HepG2 (cell line): ENCODE data around the gene NECTIN2. TPM values are rescaled to one million over a fixed set of nuclear protein-coding genes. Genes with fewer than 3 reads are reported as not detected.

Experiments
- FOXK2 ChIP-seq: fragments of 450-650 bp; IDR thresholded peaks from 2 replicates; pipeline ENCODE4 v1.6.1; 2016
- GLMP ChIP-seq: sonication (generic); formaldehyde crosslinking; IDR thresholded peaks from 2 replicates; pipeline ENCODE4 v1.9.0; 2021; ENCODE audit warnings: missing genetic modification reagents, mild to moderate bottlenecking, borderline replicate concordance
- MXI1 ChIP-seq: IDR thresholded peaks from 3 replicates; pipeline ENCODE4 v1.6.1; 2012; ENCODE audit warnings: low read depth, low read length, inconsistent platforms, borderline replicate concordance
- NFE2 ChIP-seq: sonication (generic); formaldehyde crosslinking; IDR thresholded peaks from 2 replicates; pipeline ENCODE4 v1.4.0; 2020; ENCODE audit warnings: missing genetic modification reagents
- NFKBIZ ChIP-seq: IDR thresholded peaks from 2 replicates; pipeline ENCODE4 v1.6.1; 2018; ENCODE audit warnings: missing genetic modification reagents, missing compliant biosample characterization
- NR2F2 ChIP-seq: IDR thresholded peaks from 2 replicates; pipeline ENCODE4 v1.6.1; 2012; ENCODE audit warnings: low read depth, inconsistent platforms, borderline replicate concordance
- SALL1 ChIP-seq: sonication (generic); formaldehyde crosslinking; IDR thresholded peaks from 2 replicates; pipeline ENCODE4 v1.8.0; 2022; ENCODE audit warnings: mild to moderate bottlenecking, missing genetic modification reagents
- TIGD3 ChIP-seq: sonication (generic); formaldehyde crosslinking; IDR thresholded peaks from 2 replicates; pipeline ENCODE4 v1.5.1; 2020; ENCODE audit warnings: mild to moderate bottlenecking, missing genetic modification reagents, borderline replicate concordance
- YY1 ChIP-seq: IDR thresholded peaks from 2 replicates; pipeline ENCODE4 v1.6.1; 2011; ENCODE audit warnings: low read length, low read depth, moderate library complexity, mild to moderate bottlenecking; ENCODE audit not compliant: insufficient read depth, insufficient replicate concordance
- ZBTB42 ChIP-seq: sonication (generic); formaldehyde crosslinking; IDR thresholded peaks from 2 replicates; pipeline ENCODE4 v1.5.0; 2020; ENCODE audit warnings: mild to moderate bottlenecking, missing genetic modification reagents
- ZFX ChIP-seq: sonication (generic); formaldehyde crosslinking; IDR thresholded peaks from 2 replicates; pipeline ENCODE4 v1.4.0; 2020; ENCODE audit warnings: mild to moderate bottlenecking, low read depth, missing genetic modification reagents, moderate library complexity
- ZFYVE20 ChIP-seq: sonication (generic); formaldehyde crosslinking; IDR thresholded peaks from 2 replicates; pipeline ENCODE4 v1.8.0; 2023; ENCODE audit warnings: low read depth, mild to moderate bottlenecking, moderate library complexity, missing genetic modification reagents, borderline replicate concordance
- ZNF124 ChIP-seq: sonication (generic); formaldehyde crosslinking; IDR thresholded peaks from 2 replicates; pipeline ENCODE4 v1.4.0; 2020; ENCODE audit warnings: missing genetic modification reagents
- ZNF205 ChIP-seq: IDR thresholded peaks from 2 replicates; pipeline ENCODE4 v1.6.1; 2018; ENCODE audit warnings: missing biosample characterization, missing genetic modification reagents
- ZNF441 ChIP-seq: sonication (generic); formaldehyde crosslinking; IDR thresholded peaks from 2 replicates; pipeline ENCODE4 v1.7.0; 2021; ENCODE audit warnings: missing genetic modification reagents, borderline replicate concordance
- ZNF484 ChIP-seq: sonication (generic); formaldehyde crosslinking; IDR thresholded peaks from 2 replicates; pipeline ENCODE4 v1.5.1; 2020; ENCODE audit warnings: mild to moderate bottlenecking, low read depth, missing genetic modification reagents, borderline replicate concordance
- ZNF614 ChIP-seq: IDR thresholded peaks from 2 replicates; pipeline ENCODE4 v1.6.1; 2018; ENCODE audit warnings: missing biosample characterization, missing genetic modification reagents, inconsistent platforms, borderline replicate concordance
- ZNF83 ChIP-seq: sonication (generic); formaldehyde crosslinking; IDR thresholded peaks from 2 replicates; pipeline ENCODE4 v1.4.0; 2020; ENCODE audit warnings: missing genetic modification reagents, mild to moderate bottlenecking, borderline replicate concordance
- polyA plus RNA-seq, 8 experiments: library from polyadenylated mRNA; depleted of rRNA in 3 of 8; stranded (reverse) in 7 of 8; unstranded in 1 of 8; fragments of >200 nt; fragmentation: Illumina TruSeq in 4 of 8; extraction: Trizol in 4 of 8; gene quantifications; 2 replicates each; pipeline versions ENCODE4 v1.2.1 to v1.2.3, GENCODE V29; 2011 to 2016; ENCODE audit warnings: low read depth in 4 of 8, missing spikeins in 1 of 8, mixed read lengths in 1 of 8; ENCODE audit not compliant: insufficient read depth in 1 of 8
- total RNA-seq, 5 experiments: library from RNA; depleted of rRNA; stranded (reverse); fragments of >200 nt; fragmentation: Illumina TruSeq; extraction: Trizol; gene quantifications; 2 replicates each; pipeline ENCODE4 v1.2.3, GENCODE V29; 2016; ENCODE audit warnings: low read depth in 1 of 5
- TF ChIP-seq, protein P1 (sequence below): IDR thresholded peaks from 2 replicates; pipeline ENCODE4 v1.6.1; 2012; ENCODE audit warnings: low read depth, low read length, improper control_type of control experiment
- TF ChIP-seq, protein P2 (sequence below): IDR thresholded peaks from 2 replicates; pipeline ENCODE4 v1.6.1; 2016; ENCODE audit warnings: missing genetic modification reagents, missing compliant biosample characterization
- TF ChIP-seq, protein P3 (sequence below): sonication (generic); formaldehyde crosslinking; IDR thresholded peaks from 2 replicates; pipeline ENCODE4 v1.4.0; 2020; ENCODE audit warnings: missing genetic modification reagents, borderline replicate concordance

Gene NECTIN2
- total and polyA plus RNA-seq, 2 of the 13 experiments (the other 11 are each of a cell fraction or from before 2014, with no cell fraction given): 75.4 to 114 TPM

DNA sequence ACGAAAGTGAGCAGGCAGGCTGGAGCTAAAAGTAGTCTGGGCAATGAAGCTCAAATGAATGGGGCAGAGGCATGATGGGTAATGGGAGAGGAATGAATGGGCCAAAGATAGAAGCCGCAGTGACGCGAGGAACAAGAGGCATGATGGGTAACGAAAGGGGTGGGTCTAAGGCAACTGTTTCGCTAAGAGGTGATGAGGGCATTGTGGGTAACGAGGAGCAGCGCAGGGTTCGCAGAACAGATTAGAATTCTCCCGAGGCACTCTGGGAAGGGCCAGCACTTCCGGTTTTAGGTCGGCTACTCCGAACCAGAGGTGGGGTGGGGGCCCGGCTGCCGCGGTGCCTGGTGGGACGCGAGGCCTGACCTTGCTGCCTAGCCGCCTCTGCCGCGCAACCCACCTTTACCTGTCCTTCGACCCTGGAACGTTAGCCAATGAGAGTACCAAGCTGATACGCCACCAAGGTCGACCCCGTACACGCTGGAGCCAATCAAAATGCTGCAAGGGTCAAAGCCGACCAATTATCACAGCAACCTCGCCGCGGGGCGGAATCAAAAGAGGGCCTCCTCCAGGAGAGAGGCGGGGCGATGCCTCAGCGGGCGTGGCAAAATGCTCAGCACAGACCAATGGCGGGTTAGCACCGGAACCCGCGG lies 44.4 kb downstream of the NECTIN2 start (continued):
- TF ChIP-seq GLMP (CRISPR knock-in tag) (no peak), NR2F2 (peak; percentile 78), ZFX (CRISPR knock-in tag) (peak; percentile 61), ZNF614 (peak; percentile 41; the same call in 1 of the 2 replicates), ZNF83 (CRISPR knock-in tag) (no peak), SALL1 (peak; percentile 65; the same call in 1 of the 2 replicates), MXI1 (peak; percentile 70; the same call in 1 of the 3 replicates), ZNF124 (no peak), NFE2 (CRISPR knock-in tag) (no peak), FOXK2 (peak; percentile 74), ZNF441 (CRISPR knock-in tag) (peak; percentile 42; the same call in 1 of the 2 replicates), YY1 (peak; percentile 53), ZNF484 (CRISPR knock-in tag) (no peak), TIGD3 (CRISPR knock-in tag) (no peak), ZNF205 (CRISPR knock-in tag) (peak; percentile 47; the same call in 1 of the 2 replicates), ZBTB42 (no peak), ZFYVE20 (CRISPR knock-in tag) (no peak), NFKBIZ (CRISPR knock-in tag) (peak; percentile 36; the same call in 1 of the 2 replicates)
- TF ChIP-seq, protein P1, sequence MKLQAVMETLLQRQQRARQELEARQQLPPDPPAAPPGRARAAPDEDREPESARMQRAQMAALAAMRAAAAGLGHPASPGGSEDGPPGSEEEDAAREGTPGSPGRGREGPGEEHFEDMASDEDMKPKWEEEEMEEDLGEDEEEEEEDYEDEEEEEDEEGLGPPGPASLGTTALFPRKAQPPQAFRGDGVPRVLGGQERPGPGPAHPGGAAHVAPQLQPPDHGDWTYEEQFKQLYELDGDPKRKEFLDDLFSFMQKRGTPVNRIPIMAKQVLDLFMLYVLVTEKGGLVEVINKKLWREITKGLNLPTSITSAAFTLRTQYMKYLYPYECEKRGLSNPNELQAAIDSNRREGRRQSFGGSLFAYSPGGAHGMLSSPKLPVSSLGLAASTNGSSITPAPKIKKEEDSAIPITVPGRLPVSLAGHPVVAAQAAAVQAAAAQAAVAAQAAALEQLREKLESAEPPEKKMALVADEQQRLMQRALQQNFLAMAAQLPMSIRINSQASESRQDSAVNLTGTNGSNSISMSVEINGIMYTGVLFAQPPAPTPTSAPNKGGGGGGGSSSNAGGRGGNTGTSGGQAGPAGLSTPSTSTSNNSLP: 0 out of 2 replicates have a peak, but pooled peaks have one; percentile 34
- TF ChIP-seq, protein P2, sequence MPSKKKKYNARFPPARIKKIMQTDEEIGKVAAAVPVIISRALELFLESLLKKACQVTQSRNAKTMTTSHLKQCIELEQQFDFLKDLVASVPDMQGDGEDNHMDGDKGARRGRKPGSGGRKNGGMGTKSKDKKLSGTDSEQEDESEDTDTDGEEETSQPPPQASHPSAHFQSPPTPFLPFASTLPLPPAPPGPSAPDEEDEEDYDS (CRISPR knock-in tag): peak; percentile 33; the same call in 1 of the 2 replicates
- TF ChIP-seq, protein P3, sequence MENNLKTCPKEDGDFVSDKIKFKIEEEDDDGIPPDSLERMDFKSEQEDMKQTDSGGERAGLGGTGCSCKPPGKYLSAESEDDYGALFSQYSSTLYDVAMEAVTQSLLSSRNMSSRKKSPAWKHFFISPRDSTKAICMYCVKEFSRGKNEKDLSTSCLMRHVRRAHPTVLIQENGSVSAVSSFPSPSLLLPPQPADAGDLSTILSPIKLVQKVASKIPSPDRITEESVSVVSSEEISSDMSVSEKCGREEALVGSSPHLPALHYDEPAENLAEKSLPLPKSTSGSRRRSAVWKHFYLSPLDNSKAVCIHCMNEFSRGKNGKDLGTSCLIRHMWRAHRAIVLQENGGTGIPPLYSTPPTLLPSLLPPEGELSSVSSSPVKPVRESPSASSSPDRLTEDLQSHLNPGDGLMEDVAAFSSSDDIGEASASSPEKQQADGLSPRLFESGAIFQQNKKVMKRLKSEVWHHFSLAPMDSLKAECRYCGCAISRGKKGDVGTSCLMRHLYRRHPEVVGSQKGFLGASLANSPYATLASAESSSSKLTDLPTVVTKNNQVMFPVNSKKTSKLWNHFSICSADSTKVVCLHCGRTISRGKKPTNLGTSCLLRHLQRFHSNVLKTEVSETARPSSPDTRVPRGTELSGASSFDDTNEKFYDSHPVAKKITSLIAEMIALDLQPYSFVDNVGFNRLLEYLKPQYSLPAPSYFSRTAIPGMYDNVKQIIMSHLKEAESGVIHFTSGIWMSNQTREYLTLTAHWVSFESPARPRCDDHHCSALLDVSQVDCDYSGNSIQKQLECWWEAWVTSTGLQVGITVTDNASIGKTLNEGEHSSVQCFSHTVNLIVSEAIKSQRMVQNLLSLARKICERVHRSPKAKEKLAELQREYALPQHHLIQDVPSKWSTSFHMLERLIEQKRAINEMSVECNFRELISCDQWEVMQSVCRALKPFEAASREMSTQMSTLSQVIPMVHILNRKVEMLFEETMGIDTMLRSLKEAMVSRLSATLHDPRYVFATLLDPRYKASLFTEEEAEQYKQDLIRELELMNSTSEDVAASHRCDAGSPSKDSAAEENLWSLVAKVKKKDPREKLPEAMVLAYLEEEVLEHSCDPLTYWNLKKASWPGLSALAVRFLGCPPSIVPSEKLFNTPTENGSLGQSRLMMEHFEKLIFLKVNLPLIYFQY: peak; percentile 29; the same call in 1 of the 2 replicates
